Right ventricle myocardium inferior (tissue), 1 donor: ENCODE data around the gene PAX2. TPM values are rescaled to one million over a fixed set of nuclear protein-coding genes. Genes with fewer than 3 reads are reported as not detected.
"Not testable (repeated sequence)": the region's sequence is repeated elsewhere in the genome, so short reads cannot be mapped to it uniquely, and the experiment has no call there.

Experiments
- ATAC-seq: fragments of 200-7000 bp; cut with Tn5 transposase; one replicate; pipeline ENCODE4 v1.9.1; 2020; ENCODE audit warnings: mild to moderate bottlenecking, moderate library complexity
- DNase-seq: peaks from one replicate; pipeline ENCODE4 v3.0.0; 2021; ENCODE audit errors: missing footprints
- intact Hi-C: fragments of 100-400 bp; cut with DNase I; formaldehyde crosslinking; loops from one replicate; pipeline ENCODE4 v1.11.0; 2022
- long read RNA-seq: library from polyadenylated mRNA; unstranded; transcript quantifications from one replicate; pipeline ENCODE4 v2.0.0, GENCODE V29; 2021
- total RNA-seq: library from RNA; stranded (reverse); fragmentation: NEBNext Ultra II Directional; extraction: Animal tissue kit (Norgen Biotek cat#: 25700); gene quantifications from one replicate; pipeline ENCODE4 v1.2.1, GENCODE V29; 2021
- donor health status: DM: no; HTN: yes; CAD: no; lungs with severe emphysema.

The PAX2 gene
- total RNA-seq, result not detected
- long read RNA-seq, result 0 reads

- intact Hi-C loops, result no loop called here
- ATAC-seq (no peak), DNase-seq (no peak)
Measured at GRCh38 chr10:100744987-100745881, at the start of gene PAX2. Gene PAX2, plus strand, starts transcription at chr10:100745582. Its CDS starts 679 bp downstream, at chr10:100746261.

GRCh38 chr10:100696477-100696901 lies 48.9 kb upstream of the PAX2 start:
- intact Hi-C loops, result no loop called here
- no peak for DNase-seq
- no peak for ATAC-seq

DNA sequence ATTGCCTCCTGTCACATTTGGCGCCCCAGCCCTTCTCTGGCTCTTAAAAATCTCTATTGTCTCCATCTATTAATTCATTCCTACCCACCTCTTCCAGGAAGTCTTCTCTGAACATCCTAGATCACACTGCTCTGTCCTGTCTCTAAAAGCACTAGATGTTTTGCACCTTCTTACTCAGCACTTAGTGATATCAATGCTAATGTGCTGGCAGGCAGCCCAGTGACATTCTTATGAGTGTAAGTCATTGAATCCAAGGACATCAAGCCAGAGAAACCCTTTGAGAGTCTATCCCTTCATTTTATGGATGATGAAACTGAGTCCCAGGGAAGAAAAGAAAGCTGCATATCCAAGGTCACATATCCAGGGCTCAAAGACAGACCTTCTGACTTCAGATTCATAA lies 48.3 kb upstream of the PAX2 start:
- intact Hi-C loops, result no loop called here
- DNase-seq (no peak), ATAC-seq (no peak)

GRCh38 chr10:100697631-100698030 lies 47.8 kb upstream of the PAX2 start:
- ATAC-seq (no peak), DNase-seq (no peak)
- intact Hi-C loops, result no loop called here

DNA sequence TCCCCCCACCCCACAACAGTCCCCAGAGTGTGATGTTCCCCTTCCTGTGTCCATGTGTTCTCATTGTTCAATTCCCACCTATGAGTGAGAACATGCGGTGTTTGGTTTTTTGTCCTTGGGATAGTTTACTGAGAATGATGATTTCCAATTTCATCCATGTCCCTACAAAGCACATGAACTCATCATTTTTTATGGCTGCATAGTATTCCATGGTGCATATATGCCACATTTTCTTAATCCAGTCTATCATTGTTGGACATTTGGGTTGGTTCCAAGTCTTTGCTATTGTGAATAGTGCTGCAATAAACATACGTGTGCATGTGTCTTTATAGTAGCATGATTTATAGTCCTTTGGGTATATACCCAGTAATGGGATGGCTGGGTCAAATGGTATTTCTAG lies 43.7 kb upstream of the PAX2 start:
- DNase-seq, intact Hi-C loops, ATAC-seq: not testable (repeated sequence)

GRCh38 chr10:100705139-100705538 lies 40.2 kb upstream of the PAX2 start:
- no peak for ATAC-seq
- intact Hi-C loops, result no loop called here
- DNase-seq, result no peak

- intact Hi-C loops, result no loop called here
- ATAC-seq (no peak), DNase-seq (no peak)
Measured at GRCh38 chr10:100707261-100707848, 38.0 kb upstream of the PAX2 start.

GRCh38 chr10:100709146-100710082 lies 36.0 kb upstream of the PAX2 start:
- ATAC-seq (no peak), DNase-seq (no peak)
- intact Hi-C loops, result no loop called here

DNA sequence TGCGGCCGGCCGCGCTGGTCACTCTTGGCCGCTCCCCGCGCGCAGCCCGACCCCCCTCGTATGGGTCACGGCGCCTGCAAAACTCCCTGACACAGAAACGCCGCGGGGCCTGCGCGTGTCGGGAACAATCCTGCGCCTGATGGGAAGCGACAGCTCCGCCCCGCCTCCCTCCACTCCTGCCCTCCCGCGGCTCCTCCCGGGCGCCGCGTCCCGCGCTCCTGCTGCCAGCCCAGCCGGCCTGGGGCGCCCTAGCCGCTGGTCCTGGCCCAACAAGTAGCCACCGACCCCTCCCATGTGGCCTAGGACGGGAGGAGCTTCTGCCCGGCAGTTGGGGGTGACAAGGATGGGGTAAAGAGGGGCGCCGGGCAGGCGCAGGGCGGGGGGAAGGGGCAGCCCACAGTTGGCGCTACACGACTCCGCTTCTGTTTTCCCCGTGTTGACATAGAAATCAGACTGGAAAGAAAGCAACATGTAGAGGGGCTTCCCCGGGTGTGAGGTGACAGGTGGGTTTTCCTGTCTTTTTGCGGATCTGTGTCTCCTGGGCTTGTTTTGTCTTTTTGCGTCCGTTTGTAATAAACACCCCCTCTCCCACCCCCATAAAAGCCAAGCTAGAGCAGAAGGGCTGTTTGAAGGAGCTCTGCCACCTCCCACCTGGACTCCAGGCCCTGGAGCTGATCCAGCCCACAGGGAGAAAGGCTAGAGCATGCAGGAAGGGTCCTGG lies 35.1 kb upstream of the PAX2 start:
- no peak for ATAC-seq
- intact Hi-C loops, result no loop called here
- no peak for DNase-seq

GRCh38 chr10:100713049-100713858 lies 32.1 kb upstream of the PAX2 start:
- ATAC-seq (no peak), DNase-seq (no peak)
- intact Hi-C loops, result no loop called here

GRCh38 chr10:100713859-100714565 lies 31.4 kb upstream of the PAX2 start:
- no peak for ATAC-seq
- intact Hi-C loops, result no loop called here
- DNase-seq, result no peak

- intact Hi-C loops, result no loop called here
- ATAC-seq, result no peak
- no peak for DNase-seq
Measured at GRCh38 chr10:100714566-100714950, 30.8 kb upstream of the PAX2 start.

DNA sequence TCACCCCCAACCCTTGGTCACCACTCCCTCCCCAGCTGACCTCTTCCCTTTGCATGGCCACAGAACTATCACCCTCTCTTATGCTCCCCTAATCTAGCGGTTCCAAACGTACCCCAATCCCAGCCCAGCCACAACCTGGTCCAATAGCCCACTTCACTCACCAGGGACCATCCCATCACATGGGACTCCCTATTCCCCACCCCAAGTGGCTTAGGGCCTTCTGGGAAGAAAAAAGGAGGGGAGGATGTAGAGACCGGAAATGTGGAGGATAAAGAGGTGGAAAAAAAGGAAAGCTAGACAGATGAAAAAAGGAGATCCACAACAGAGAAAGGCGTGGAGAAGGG lies 30.3 kb upstream of the PAX2 start:
- DNase-seq (no peak), ATAC-seq (no peak)
- intact Hi-C loops, result no loop called here

DNA sequence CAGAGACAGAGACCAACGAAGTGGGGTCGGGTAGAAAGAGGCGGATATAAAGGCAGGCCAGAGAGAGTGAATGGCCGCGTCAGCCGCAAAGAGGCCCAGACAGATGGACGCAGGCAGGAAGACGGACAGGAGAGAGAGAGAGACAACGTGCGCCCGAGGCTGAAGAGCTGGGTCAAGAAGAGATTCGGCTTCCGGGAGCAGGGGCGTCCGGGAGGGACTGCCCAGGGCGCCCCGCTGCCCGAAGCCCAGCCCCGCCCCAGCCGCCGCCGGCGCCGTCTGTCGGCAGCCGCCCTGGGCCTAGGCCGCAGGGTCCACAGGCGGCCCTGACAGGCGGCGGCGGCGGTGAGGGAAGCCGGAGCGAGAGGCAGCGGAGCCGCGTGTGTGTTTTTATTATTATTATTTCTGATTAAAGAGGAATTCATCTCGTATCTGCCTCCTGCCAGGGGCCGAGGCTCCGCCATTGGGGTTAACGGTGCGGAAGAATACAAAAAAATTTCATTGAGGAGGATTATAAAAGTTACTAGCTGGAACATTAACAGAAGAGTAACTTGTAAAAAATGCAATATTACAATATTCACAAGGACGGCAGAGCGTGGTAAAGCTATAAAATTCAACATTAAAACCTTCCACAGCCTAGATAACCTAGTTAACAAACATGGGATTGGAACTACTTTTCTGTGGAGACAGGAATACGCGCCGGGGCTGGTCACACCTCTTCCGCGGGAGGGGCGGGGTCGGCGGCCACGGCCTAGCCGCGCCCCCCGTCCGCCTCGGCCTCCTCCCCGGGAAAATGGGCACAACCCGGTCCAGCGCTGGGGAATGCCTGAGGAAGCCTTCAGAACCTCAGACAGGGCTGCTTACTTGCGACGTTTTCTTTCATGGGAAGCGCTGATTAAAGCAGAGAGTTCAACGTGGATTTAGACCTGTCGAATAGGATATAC lies 29.7 kb upstream of the PAX2 start:
- DNase-seq (no peak), ATAC-seq (no peak)
- intact Hi-C loops, result no loop called here

GRCh38 chr10:100717166-100717565 lies 28.2 kb upstream of the PAX2 start:
- intact Hi-C loops, result no loop called here
- ATAC-seq (no peak), DNase-seq (no peak)

- intact Hi-C loops, result no loop called here
- no peak for DNase-seq
- no peak for ATAC-seq
Measured at GRCh38 chr10:100718197-100718742, 27.1 kb upstream of the PAX2 start.
